Activated T-cell treated with anti-CD3 and anti-CD28 coated beads, Interleukin-2, amount 50 U/mL, for 1 hour (primary cell): ENCODE results near the gene SUGCT.

Experiments
- DNase-seq: peaks from one replicate; pipeline ENCODE4 v3.0.0-alpha.2; 2020

SUGCT gene

GRCh38 chr7:40541336-40541735 lies 406.5 kb downstream of the SUGCT start:
- no peak for DNase-seq

- no peak for DNase-seq
Measured at GRCh38 chr7:40542982-40543741, 408.4 kb downstream of the SUGCT start.

GRCh38 chr7:40544221-40544723 lies 409.5 kb downstream of the SUGCT start:
- no peak for DNase-seq

GRCh38 chr7:40544871-40545303 lies 410.1 kb downstream of the SUGCT start:
- no peak for DNase-seq

- no peak for DNase-seq
Measured at GRCh38 chr7:40545739-40546138, 410.9 kb downstream of the SUGCT start.

- no peak for DNase-seq
Measured at GRCh38 chr7:40546616-40547501, 412.1 kb downstream of the SUGCT start.

GRCh38 chr7:40549372-40550039 lies 414.7 kb downstream of the SUGCT start:
- no peak for DNase-seq

GRCh38 chr7:40551685-40552576 lies 417.1 kb downstream of the SUGCT start:
- no peak for DNase-seq

GRCh38 chr7:40560672-40561071 lies 425.9 kb downstream of the SUGCT start:
- no peak for DNase-seq

GRCh38 chr7:40566879-40567278 lies 432.1 kb downstream of the SUGCT start:
- no peak for DNase-seq

- no peak for DNase-seq
Measured at GRCh38 chr7:40569326-40569725, 434.5 kb downstream of the SUGCT start.

- DNase-seq, result no peak
Measured at GRCh38 chr7:40570223-40570622, 435.4 kb downstream of the SUGCT start.

GRCh38 chr7:40571796-40572195 lies 437.0 kb downstream of the SUGCT start:
- DNase-seq, result no peak

GRCh38 chr7:40572810-40573465 lies 438.1 kb downstream of the SUGCT start:
- no peak for DNase-seq

GRCh38 chr7:40579401-40579800 lies 444.6 kb downstream of the SUGCT start:
- no peak for DNase-seq

- DNase-seq, result no peak
Measured at GRCh38 chr7:40580776-40581175, 446.0 kb downstream of the SUGCT start.

GRCh38 chr7:40582539-40582938 lies 447.7 kb downstream of the SUGCT start:
- DNase-seq, result no peak

- DNase-seq, result no peak
Measured at GRCh38 chr7:40583667-40584444, 449.1 kb downstream of the SUGCT start.

- DNase-seq, result no peak
Measured at GRCh38 chr7:40584667-40585433, 450.0 kb downstream of the SUGCT start.

GRCh38 chr7:40586197-40586596 lies 451.4 kb downstream of the SUGCT start:
- DNase-seq, result no peak
